Amniotic epithelial cell (primary cell): ENCODE measurements around the gene PPP2R5C.
"Not testable (repeated sequence)": the region's sequence is repeated elsewhere in the genome, so short reads cannot be mapped to it uniquely, and the experiment has no call there.

Source experiments
- DNase-seq: peaks from one replicate; pipeline ENCODE4 v3.0.0-alpha.2; 2010; ENCODE audit warnings: low read depth

The PPP2R5C gene

DNA sequence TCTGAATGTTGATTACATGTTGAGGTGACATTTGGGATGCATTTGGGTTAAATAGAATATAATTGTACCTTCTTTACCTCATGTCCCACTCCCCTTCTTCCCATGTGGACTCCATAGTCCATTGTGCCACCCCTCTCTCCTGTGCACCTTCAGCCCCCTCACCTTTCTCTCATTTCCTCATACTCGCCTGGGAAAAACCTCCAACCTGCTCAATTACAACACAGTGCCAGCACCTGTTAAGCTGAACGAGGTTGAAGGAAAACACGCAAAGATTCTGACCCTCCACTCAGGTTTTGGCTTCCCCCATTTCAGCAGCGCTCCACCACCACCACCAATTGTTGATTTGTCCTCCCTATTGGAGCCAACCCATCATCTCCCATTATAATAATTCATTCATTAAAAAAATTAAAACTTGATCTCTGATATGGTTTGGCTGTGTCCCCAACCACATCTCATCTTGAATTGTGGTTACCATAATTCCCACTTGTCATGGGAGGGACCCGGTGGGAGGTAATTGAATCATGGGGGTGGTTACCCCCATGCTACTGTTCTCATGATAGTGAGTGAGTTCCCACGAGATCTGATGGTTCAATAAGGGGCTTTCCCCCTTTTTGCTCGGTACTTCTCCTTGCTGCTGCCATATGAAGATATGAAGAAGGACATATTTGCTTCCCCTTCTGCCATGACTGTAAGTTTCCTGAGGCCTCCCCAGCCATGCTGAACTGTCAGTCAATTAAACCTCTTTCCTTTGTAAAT is 33.7 kb upstream of the PPP2R5C start:
- DNase-seq: no peak

DNA sequence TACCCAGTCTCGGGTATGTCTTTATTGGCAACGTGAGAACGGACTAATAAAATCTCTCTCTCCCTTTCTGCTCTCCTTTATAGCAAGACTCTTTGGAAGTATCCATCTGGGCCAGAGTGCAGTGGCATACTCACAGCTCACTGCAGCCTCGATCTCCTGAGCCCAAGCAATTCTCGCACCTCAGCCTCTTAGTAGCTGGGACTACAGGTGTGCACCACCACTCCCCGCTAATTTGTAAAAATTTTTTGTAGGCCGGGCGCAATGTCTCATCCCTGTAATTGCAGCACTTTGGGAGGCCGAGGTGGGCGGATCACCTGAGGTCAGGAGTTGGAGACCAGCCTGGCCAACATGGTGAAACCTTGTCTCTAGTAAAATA is 33.2 kb upstream of the PPP2R5C start:
- DNase-seq: no peak

DNA sequence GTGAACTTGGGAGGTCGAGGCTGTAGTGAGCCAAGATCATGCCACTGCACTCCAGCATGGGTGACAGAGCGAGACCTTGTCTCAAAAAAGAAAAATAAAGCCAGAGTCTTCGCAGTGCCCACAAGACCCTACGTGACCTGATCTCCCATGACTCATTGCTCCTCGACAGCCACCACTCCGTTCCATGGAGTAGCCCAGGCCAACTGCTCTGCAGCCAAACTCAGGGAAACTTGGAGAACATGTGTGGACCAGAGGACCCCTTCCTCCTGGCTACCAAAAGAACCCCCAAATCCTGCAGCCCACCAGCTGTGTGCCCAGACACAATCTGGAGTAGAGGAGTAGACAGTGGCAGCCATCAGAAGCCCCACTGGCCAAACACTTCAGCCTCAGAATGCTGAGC is 32.1 kb upstream of the PPP2R5C start:
- DNase-seq: no peak

GRCh38 chr14:101730157-101730556 is 31.4 kb upstream of the PPP2R5C start:
- DNase-seq: not testable (repeated sequence)

- no peak for DNase-seq
These were observed 30.8 kb upstream of the PPP2R5C start for GRCh38 chr14:101730626-101731186.

DNA sequence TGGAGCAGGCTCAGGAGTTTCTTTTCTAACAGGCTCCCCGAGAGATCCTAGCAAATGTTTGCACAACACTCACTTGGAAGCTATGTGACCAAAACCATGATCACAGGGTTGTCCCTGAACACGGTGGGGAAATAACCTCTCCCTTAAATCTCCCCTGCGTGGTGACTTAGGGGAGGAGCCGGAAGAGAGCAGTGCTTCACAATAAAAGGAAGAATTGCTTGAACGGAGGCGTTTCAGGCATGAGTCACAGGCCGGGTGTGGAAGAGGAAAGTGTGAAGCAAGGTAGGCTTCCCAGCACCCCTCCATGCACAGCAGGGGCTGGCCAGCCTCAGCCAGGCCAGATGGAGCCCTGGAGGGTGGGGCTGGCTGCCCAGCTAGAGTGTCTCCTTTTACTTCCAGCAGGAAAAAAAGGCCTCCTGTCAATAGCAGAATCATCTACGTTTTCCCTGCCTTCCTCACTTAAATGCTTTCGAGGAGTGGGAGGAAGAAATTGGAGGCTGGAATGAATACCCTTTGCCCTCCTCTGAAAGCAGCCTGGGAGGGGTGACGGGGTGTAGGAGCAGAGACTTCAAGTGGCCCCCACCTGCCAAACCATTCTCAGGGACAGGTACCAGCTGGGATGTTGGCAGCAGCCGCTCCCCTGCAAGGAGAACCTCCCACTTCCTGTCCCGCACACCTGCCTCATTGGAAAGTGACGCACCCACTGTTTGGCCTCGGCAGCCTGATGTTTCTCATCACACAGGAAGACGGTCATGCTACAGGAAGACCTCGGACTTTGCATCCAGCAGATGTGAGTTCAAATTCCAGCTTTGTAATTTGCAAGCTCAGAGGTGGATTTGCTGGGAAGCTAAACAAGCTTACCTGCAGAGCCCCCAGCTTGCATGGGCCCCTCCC is 30.1 kb upstream of the PPP2R5C start:
- peak; percentile 75 for DNase-seq

DNA sequence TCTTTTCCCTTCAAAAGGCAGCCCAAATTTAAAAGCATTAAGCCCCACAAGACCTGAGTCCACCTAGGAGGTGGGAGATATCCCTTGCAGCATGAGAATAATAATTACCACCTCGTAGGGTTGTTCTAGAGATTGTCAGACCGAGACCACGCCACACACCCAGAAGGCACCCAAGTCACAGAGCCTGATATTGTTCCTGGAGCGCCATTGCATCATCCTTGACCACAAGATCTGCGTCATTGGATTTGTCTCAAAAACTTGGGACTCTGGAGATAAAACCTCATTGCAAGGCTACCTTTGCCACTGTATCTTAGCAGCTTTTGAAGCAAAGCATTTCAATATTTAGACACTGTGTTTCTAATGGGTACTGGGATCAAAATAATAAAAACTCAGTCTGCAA is 29.4 kb upstream of the PPP2R5C start:
- no peak for DNase-seq

- peak; percentile 63 for DNase-seq
These were observed 28.3 kb upstream of the PPP2R5C start for GRCh38 chr14:101733211-101733610.

DNA sequence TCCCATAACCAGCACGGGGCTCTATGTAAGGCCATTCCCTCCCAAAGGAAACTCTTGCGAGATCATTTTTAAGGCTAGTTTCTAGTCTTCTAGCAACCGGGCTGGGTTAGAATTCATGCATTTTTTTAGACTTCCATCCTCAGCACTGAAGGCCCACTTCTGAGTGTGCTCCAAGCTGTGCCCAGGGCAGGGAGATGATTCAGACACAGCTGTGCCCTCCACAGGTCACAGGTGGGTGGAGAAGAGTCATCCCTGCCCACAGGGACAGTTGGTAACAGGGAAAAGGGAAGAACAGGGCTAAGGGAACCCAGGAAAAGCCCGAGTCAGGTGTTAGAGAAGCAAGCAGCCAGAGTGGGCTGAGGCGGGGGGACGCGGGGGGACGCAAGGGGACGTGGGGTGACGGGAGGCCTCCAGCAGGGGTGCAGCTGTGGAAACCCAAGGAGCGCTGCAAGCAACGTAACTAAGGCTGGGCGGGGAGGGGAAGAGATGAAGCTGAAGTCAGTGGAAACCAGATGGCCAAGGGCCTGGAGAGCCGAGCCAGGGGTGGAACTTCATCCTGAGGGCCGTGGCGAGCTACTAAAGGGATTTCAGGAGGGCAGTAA is 27.2 kb upstream of the PPP2R5C start:
- DNase-seq: no peak

GRCh38 chr14:101735453-101735852 is 26.1 kb upstream of the PPP2R5C start:
- DNase-seq: no peak

GRCh38 chr14:101736071-101736470 is 25.4 kb upstream of the PPP2R5C start:
- DNase-seq: no peak

DNA sequence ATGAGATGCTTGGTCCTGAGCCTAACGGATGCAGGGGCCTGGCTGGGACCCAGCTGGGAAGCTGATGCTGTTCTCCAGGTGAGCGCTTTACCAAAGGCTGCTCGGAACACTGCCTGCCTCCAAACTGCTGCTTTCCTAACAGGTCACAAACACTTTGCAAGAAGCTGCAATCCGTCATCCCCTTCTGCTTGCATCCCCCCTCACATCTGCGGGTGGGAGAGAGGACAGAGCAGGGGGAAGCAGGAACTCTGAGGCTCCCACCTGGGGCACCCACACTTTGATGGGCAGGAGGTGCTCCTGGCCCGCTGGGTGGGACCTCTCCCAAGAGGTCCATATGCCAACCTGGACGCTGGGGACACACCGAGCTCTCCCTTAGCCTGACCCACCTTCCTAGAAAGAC is 24.9 kb upstream of the PPP2R5C start:
- no peak for DNase-seq

DNA sequence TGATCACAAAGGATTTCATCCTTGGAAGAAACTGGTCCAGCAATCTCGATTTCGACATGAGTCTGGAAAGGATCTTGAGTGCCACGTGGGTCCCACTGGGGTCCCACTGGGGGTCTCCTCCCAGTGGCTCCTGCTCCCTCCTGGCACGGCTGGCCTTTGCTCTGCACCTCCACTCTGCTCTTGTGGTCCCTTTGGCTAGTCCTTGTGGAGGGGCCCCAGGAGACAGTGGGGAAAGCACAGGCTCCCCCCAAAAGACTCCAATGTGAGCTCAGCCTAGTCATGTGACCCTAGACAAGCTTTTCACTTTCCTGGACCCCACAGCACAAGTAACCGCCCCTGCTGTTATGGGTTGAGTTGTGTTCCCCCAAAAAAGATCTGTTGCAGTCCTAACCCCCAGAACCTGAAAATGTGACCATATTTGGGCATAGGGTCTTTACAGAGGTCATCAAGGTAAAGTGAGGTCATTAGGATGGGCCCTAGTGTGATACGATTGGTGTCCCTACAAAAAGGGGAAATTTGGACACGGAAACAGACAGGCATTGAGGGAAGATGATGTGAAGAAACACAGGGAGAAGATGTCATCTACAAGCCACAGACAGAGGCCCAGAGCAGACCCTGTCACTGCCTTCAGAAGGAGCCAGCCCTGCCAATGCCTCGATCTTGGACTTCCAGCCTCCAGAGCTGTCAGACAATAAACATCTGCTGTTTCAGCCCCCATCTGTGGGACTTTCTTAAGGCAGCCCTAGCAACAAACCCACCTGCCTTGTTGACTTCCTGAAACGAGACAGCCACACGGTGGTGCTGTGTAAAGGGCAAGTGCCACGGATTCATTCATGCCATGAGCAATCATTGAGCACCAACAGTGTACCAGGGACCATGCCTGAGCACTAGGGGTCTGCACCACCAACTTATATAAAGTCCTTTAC is 23.8 kb upstream of the PPP2R5C start:
- no peak for DNase-seq

DNA sequence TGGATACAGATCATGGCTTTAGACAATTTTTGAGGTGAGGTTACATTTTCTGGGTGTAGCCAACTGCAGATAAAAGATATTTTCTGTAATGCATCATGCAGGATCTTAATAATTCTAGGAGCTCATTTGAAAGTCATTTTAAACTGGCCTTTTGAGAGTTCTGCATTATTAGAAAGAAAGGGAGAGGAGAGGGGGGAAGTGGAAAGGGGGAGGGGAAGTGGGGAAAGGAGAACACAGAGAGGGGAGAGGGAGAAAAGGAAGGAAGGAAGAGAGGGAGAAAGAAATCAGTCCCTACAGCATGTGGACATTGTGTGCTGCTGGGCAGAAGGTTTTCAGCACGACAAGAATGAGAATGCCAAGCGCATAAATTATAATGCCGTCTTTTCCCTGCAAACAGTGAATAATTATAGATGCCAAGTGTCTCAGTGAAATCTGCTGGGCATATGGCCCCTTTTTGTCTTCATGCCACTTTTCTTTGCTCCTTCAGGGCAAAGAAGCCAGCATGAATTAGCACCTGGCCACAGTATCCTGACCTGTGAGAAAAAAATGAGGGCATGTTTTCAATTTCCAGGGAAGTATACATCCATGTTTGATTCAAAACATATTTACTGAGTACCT is 22.7 kb upstream of the PPP2R5C start:
- DNase-seq: no peak

DNA sequence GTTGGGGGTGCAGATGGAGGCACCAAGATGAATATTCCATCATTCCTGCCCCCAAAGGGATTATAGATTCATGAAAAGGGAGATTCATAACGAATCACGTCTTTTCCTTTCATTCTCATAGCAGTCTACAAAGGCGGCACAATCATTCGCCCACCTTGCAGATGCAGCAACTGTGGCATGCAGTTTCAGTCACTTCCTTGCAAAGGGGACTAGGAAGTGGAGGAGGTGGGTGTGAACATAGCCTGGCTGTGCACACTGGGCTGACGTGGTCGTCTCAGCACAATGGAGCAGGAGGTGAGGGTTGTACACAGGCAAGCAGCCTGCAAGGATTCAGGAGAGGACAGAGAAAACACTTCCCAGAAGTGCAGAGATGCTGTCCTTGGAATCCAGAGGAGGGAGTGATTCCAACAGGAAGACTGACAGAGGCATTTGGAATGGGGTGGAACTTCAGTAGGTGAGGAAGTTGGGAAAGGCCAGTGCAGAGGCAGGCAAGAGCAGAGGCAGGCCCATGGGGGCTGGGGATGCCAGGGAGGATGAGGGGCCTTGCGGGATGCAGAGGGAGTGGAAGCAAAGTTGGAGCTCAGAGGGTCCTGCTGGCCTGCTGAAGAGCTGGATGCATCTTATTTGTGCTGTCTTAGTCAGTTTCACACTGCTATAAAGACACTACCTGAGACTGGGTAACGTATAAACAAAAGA is 21.9 kb upstream of the PPP2R5C start:
- DNase-seq: no peak

DNA sequence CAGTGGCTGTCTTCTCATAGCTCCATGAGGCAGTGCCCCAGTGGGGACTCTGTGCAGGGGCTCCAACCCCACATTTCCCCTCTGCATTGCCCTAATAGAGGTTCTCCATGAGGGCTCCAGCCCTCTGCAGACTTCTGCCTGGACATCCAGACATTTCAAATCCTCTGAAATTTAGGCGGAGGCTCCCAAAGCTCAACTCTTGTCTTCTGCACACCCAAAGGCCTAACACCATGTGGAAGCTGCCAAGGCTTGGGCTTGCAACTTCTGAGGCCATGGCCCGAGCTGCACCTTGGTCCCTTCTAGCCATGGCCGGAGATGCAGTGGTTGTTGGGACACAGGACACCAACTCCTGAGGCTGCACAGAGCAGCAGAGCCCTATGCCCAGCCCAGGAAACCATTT is 20.5 kb upstream of the PPP2R5C start:
- DNase-seq: no peak

GRCh38 chr14:101743701-101744100 is 17.8 kb upstream of the PPP2R5C start:
- DNase-seq: no peak

DNA sequence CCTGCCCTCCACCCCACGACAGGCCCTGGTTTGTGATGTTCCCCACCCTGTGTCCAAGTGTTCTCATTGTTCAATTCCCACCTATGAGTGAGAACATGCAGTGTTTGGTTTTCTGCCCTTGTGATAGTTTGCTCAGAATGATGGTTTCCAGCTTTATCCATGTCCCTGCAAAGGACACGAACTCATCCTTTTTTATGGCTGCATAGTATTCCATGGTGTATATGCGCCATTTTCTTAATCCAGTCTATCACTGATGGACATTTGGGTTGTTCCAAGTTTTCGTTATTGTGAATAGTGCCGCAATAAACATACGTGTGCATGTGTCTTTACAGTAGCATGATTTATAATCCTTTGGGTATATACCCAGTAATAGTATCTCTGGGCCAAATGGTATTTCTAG is 17.1 kb upstream of the PPP2R5C start:
- DNase-seq: not testable (repeated sequence)

DNA sequence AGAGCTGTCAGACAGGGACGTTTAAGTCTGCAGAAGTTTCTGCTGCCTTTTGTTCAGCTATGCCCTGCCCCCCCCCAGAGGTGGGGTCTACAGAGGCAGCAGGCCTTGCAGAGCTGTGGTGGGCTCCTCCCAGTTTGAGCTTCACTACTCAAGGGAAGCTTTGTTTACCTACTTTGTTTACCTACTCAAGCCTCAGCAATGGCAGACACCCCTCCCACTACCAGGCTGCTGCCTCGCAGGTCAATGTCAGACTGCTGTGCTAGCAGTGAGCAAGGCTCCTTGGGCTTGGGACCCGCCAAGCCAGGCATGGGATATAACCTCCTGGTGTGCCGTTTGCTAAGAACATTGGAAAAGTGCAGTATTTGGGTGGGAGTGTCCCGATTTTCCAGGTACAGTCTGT is 11.8 kb upstream of the PPP2R5C start:
- not testable (repeated sequence) for DNase-seq

DNA sequence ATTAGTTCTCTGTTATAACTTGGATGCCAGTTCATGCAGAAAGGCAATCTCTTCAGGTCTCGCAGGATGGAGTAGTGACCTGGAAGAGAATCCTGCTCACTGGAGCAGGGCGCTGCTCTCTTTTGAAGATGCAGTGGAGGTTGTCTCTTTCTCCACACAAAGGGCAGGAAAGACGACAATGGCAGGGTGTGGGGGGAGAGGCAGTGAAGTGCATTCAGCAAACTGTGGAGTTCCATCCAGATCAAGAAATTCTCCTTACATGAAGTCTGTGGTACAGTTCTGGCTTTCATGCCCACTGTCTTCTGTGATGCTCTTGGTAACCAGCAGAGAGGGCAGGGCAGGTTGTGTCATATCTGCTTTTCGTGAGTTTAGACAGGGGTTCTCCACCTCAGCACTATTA is 6.6 kb upstream of the PPP2R5C start:
- DNase-seq: no peak
